ENCODE measurements around the gene CALHM1. TPM values are rescaled to one million over a fixed set of nuclear protein-coding genes. Genes with fewer than 3 reads are reported as not detected.
"Not testable (repeated sequence)": the region's sequence is repeated elsewhere in the genome, so short reads cannot be mapped to it uniquely, and the experiment has no call there.

The CALHM1 gene, protein sequence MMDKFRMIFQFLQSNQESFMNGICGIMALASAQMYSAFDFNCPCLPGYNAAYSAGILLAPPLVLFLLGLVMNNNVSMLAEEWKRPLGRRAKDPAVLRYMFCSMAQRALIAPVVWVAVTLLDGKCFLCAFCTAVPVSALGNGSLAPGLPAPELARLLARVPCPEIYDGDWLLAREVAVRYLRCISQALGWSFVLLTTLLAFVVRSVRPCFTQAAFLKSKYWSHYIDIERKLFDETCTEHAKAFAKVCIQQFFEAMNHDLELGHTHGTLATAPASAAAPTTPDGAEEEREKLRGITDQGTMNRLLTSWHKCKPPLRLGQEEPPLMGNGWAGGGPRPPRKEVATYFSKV
- total RNA-seq, result not detected

DNA sequence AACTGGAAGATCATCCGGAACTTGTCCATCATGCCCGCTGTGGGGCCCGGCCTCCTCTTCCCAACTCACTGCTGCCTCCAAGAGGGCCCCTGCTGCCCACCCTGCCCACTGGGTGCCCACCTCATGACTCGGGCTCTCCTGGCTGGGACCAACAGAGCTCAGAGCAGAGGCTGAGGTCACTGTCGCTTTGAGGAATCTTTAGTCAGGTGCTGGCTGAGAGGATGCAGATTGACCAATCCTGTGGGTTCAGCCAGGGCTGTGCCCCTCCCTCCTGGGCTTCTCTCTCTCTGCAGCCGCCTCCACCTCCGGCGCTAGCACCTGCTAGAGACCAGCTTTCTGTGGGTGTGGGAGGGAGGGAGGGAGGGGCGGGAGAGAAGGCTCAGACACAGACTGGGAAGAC lies at the start of gene CALHM1:
TSS of gene CALHM1 (minus strand) at position 181 of the 400 bp plus-strand sequence. CDS start at position 32, 149 bp downstream.
- DNase-seq (ENCODE audit: low spot score in 2 of 2), result no peak
- Histone ChIP-seq H3K9me3 (no peaks in the 10 kb centered on the region), H3K4me3 (no peak within 1 kb of the TSS), H3K36me3 (no peaks in the 10 kb centered on the region), H3K27me3 (no peaks in the 10 kb centered on the region), H3K27ac (no peak within 1 kb of the TSS), H3K4me1 (no peaks in the 10 kb centered on the region)
- no peak for TF ChIP-seq CTCF (IDR thresholded peaks at IDR 0.05)
- intact Hi-C loops (cut with DNase I), result no loop called here

GRCh38 chr10:103507235-103508191 lies 48.8 kb upstream of the CALHM1 start:
- TF ChIP-seq CTCF (IDR thresholded peaks at IDR 0.05), result no peak
- Histone ChIP-seq H3K4me1 (peaks cover 0 to 2% of the 10 kb centered on the region in 2 donors), H3K27ac (no peak overlapping the region), H3K27me3 (no peaks in the 10 kb centered on the region), H3K4me3 (no peak overlapping the region), H3K36me3 (no peaks in the 10 kb centered on the region), H3K9me3 (no peaks in the 10 kb centered on the region)
- DNase-seq (ENCODE audit: low spot score in 2 of 2), result no peak
- intact Hi-C loops (cut with DNase I), result no loop called here

- peak in 1 of 2 donors; percentile 33 for DNase-seq (ENCODE audit: low spot score in 2 of 2)
- Histone ChIP-seq H3K27ac (no peak overlapping the region), H3K4me1 (peaks cover 0 to 2% of the 10 kb centered on the region in 2 donors), H3K27me3 (no peaks in the 10 kb centered on the region), H3K36me3 (no peaks in the 10 kb centered on the region), H3K9me3 (no peaks in the 10 kb centered on the region), H3K4me3 (no peak overlapping the region)
- TF ChIP-seq CTCF (IDR thresholded peaks at IDR 0.05), result no peak
- intact Hi-C loops (cut with DNase I), result no loop called here
Measured at GRCh38 chr10:103506061-103506460, 47.4 kb upstream of the CALHM1 start.

GRCh38 chr10:103504181-103504783 lies 45.6 kb upstream of the CALHM1 start:
- intact Hi-C loops (cut with DNase I), result no loop called here
- H3K36me3 ChIP-seq, result no peaks in the 10 kb centered on the region
- no peaks in the 10 kb centered on the region for H3K9me3 ChIP-seq
- H3K27ac ChIP-seq, result no peak overlapping the region
- H3K4me1 ChIP-seq, result peaks cover 0 to 2% of the 10 kb centered on the region in 2 donors
- peak in 1 of 2 donors; percentile 46 for DNase-seq (ENCODE audit: low spot score in 2 of 2)
- no peak overlapping the region for H3K4me3 ChIP-seq
- TF ChIP-seq CTCF (IDR thresholded peaks at IDR 0.05), result no peak
- H3K27me3 ChIP-seq, result no peaks in the 10 kb centered on the region

DNA sequence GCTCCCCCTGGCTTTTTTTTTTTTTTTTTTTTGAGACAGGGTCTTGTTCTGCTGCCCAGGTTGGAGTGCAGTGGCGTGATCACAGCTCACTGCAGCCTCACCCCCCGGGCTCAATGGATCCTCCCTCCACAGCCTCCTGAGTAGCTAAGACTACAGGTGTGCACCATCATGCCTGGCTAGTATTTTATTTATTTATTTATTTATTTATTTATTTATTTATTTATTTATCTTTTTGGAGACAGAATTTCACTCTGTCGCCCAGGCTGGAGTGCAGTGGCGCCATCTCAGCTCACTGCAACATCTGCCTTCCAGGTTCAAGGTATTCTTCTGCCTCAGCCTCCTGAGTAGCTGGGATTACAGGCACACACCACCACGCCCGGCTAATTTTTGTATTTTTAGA lies 45.1 kb upstream of the CALHM1 start:
- H3K27me3 ChIP-seq; H3K9me3 ChIP-seq; H3K4me3 ChIP-seq; H3K36me3 ChIP-seq; intact Hi-C loops (cut with DNase I); H3K4me1 ChIP-seq; H3K27ac ChIP-seq; DNase-seq (ENCODE audit: low spot score in 2 of 2): not testable (repeated sequence)
